NCI-H526 treated with DMSO at 0.1 percent for 48 hours (cell line): ENCODE results near the gene TSKS.
A peak's percentile ranks its signal among the peaks of the same experiment; 100 is the strongest.
"Not testable (repeated sequence)": the region's sequence is repeated elsewhere in the genome, so short reads cannot be mapped to it uniquely, and the experiment has no call there.

Experiments used
- DNase-seq: peaks from one replicate; lab custom pipeline; 2025; lab: John Stamatoyannopoulos, UW

The TSKS gene

DNA sequence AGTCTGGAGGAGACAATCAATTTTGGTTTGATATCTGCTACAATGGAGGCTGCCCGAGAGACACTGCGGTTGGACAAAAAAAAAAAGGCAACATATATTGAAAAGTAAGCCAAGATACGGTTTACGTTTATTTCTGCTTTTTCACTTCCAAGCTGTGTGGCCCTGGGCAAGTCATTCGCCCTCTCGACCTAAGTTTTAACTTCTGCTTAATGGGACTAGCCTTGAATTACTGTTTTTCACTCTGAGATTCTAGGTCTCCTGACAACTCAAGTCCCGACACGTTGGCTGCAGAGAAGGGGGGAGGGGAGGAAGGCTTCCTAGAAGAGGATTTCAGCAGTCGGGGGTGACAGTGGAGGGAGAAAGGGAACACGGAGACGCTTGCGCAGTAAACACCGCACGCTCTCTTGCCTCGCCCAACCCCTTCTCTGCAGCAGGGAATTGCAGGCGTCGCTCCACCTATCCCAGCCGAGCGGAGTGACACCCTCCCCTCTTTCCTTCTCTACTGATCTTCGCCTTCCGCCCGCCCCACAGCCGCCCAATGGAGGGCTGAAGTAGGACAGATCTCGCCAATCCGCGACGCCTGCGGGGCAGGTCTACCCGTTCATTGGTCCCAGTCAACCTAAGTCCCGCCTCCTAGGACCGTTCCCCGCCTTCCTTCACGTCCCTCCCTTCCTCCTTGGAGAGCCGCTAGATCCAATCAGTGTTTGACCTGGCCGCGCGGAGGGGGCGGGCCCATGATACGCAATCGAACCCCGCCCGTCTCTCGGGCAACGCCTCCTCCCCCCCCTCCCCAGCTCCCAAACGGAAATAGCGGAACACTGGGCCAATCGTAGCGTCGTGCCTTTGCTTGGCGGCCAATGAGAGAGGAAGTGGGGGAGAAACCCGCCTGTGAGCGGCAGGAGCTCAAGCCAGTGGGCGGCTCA is 3.2 kb upstream of the TSKS start:
- DNase-seq: peak; percentile 99

DNA sequence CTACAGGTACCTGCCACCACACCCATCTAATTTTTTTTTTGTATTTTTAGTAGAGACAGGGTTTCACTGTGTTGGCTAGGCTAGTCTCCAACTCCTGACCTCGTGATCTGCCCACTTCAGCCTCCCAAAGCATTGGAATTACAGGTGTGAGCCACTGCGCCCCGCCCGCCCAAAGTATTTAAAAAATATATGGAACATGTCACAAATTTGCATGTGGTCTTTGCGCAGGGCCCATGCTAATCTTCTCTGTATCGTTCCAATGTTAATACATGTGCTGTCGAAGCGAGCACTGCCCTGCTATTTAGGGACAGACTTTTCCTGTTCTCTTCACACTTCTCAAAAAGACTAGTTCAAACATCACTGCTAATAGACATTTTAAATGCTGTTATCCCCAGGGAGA is 1.2 kb upstream of the TSKS start:
- peak; percentile 64 for DNase-seq

DNA sequence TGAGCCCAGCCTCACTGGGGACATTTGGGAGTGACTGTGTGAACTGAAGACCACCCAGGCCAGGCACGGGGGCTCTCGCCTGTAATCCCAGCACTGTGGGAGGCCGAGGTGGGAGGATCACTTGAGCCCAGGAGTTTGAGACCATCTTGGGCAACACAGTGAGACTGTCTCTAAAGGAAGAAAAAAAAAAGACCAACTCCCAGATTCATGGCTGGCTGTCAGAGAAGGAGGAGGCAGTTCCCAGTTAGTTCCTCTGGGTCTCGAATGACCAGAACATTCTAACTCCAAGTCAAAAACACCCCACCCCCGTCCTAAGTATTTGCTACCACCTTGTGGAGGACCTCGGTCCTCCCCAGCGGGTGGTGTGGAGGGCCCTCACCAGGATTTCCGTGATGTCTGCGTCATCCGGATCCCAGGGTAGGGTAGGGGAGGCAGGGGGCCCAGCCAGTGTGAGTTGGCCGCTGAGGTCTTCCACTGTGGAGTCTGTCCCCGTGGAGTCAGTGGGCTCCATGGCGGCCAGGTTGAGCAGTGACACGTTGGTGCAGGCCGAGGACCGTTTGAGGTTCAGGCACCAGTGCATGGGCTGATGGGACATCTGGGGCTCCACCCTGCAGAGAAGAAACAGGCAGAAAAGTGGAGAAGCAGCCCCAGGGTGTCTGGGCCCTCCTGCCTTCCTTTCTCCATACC is 1.3 kb downstream of the TSKS start:
- DNase-seq: no peak

DNA sequence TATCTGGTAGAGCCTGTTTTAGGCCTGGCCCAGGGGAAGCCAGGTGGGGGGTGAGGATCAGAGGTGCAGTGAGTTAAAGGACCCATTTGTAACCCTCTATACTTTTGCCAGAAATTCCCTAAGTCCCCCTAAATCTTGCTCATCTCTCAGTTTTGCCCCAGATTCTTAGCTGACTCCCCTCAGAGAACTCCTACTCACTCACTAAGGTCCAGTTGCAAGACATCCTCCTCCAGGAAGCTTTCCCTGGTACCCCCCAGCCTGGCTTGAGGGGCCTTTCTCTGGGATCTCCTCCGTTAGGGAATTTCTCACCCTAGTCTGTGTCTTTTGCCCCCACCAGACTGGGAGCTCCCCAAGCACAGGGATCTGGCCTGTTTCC is 1.9 kb downstream of the TSKS start:
- DNase-seq: no peak

DNA sequence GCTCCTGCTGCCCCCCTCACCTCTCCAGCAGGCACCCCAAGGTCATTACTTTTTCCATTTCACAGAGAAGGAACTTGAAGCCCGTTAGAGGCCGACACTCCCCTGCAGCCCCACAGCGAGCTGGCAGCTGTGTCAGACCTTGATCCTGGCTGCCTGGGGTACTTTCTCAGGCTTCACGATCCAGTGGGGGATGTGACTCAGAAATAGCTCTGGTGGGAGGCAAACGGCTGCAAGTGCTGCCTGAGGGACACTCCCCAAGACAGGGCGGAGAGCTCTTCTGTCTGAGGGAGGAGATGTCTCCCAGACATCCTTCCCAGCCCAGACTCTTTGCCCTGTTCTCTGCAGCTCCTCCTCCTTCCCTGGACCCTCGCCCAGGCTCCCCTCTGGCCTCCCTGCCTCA is 4.8 kb downstream of the TSKS start:
- no peak for DNase-seq

DNA sequence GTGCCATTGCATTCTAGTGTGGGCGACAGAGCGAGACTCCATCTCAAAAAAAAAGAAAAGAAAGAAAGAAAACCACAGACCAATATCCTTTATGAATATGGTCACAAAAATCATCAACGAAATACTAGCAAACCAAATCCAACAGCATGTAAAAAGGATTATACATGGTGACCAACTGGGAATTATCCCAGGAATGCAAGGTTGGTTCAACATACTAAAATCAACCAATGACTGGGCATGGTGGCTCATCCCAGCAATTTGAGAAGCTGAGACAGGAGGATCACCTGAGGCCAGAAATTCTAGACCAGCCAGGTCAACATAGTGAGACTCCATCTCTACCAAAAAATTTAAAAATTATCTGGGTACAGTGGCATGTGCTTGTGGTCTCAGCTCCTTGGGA is 7.2 kb downstream of the TSKS start:
- no peak for DNase-seq

DNA sequence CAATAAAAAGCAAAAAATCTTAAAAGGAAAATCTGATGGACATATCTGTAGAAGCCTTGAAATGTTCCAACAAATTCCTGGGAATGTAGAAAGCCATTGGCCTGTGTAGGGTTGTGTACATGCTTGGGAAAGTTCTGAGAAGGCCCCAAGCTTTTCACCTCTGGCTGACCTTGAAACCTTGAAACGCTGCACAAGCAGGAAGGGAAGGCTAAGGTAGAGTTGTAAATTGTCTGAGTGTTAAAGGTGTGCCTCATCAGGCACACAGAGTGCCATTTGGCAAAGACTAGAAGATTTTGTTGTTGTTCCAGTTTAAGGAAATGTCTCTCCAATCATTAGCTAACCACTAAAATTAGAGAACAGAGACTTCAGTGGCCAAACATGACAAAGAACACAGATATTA is 10.4 kb downstream of the TSKS start:
- no peak for DNase-seq

DNA sequence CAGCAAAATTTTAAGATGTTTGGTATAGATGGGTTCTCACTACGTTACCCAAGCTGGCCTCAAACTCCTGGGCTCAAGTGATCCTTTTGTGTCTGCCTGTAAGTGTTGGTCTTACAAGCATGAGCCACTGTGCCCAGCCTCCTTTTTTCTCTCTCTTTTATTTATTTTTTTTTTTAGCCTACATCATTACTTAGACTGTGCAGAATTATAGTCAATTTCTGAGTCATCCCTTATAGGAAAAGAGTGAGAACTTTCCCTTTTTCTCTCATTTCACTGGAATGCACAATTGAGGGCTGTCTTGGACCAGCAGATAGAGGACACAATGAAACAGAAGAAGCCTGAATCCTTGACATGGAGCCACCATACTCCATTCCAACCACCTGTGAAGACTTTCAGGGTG is 13.3 kb downstream of the TSKS start:
- no peak for DNase-seq

DNA sequence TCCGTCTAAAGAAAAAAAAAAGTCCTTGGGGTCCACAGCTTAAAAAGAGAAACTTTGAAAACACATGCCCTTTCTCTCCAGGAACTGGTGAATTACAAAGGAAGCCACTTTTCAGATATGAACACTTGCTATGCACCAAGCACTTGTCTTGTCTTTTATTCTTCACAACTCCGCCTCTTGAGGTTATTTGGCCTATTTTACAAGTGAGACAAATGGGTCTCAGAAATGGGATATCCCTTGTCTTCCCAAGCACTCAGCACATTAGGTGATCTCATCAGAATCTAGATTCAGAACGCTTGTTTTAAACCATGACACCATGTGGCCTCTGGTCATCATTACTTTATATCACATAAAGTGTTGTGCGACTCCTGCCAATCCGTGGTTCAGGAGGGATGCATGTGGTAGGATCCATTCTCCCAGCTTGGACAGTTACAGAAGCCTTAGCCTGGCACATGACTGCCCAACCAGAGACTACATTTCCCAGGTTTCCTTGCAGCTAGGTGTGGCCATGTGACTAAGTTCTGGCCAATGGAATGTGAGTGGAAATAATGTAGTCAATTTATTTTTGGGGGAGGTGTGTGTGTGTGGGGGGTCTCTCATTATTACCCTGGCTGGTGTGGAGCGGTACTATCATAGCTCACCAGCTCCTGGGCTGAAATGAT is 13.9 kb downstream of the TSKS start:
- no peak for DNase-seq

DNA sequence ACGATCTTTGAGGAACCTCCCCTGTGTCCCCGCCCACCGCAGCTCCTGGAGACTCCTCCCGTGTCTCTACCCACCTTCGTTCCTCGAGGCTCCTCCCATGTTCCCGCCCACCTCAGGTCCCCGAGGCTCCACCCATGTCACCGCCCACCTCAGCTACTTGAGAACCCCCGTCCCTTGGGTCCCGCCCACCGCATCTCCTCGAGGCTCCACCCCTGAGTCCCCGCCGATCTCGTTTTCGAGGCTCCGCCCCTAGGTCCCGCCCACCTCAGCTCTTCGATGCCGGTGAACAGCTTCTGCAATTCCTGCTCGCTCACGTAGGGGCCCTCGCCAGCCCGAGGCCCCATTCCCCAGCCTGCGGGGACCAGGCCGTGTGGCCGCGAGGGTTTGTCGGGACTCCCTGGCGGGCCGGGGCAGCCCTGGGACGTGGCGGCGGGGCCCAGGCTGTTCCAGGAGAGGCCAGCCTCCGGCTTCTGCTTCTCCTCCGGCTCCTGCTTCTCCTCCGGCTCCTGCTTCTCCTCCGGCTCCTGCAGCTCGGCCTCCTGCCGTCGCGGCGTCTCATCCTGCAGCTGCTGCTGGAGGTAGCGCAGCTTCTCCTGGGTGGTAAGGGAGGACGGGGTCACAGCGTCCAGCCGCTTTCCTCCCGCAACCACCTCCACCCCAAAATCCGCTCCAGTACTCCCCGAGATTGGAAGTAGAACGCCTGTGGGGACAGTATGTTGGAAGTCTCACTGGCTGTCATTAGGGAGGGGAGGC is 16.7 kb downstream of the TSKS start:
- DNase-seq: peak; percentile 80

DNA sequence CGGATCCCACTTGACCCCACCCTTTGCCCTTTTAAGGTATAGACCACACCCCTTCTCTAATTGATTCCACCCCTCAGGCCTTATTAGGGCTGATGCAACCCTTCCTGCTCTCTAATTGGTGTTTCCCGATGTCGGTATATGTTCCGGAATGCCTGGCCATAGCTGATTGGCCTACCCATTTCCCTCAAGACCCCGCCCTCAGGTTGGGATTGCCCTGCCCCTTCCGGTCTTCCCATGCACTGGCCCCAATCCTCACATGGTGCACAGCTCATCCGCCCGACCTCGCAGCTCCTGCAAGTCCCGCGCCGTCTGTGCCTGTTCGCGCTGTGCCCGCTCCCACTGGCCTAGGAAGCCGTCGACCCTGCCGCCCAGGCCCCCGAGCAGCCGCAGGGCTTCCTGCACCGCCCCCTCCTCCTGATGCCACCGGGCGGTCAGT is 18.1 kb downstream of the TSKS start:
- DNase-seq: no peak

DNA sequence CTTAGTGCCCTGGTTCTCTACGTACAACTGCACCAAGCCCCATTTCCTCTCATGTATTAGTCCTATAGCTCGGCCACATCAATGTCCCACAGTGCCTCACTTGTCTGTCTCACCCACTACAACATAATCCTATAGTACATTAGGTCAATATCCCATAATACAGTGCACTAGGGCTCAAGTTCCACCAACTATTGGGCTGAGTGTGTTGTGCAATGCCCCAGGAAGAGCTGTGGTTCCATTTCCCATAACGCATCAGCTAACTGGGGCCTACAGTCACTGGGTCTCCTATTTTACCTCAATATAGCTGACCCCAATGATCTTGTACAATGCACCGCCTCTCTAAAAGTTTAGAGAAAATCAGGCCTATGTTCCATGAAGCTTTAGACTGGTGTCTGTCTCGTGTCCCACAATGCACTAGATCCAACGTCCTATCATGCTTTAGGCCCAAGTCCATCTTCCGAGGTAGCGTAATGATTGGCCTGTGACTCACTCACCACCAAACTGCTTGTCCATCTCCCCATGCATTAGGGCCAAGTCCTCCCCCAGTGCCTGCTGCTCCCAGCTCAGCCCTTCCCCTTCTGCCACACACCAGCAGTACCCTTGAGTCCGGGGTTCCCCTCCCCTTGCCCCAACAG is 21.8 kb downstream of the TSKS start:
- no peak for DNase-seq

DNA sequence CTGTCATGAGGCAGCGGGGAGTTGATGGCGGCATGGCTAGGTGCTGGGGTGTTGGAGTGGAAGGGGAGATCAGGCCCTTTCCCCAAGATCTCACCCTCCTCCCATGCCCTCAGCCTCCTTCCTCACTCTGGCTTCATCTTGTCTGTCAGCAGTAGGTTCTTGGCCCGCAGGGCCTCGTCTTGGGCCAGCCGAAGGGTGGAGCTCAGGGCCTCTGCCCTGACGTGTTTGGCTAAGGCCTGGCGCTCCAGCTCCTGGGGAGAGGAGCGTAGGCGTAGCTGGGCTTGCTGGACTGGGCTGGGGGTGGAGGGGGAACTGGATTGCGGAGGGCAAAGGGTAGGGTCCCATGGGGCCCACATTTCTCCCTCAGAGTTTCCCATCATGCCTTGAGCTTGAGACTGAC is 23.2 kb downstream of the TSKS start:
- DNase-seq: no peak

DNA sequence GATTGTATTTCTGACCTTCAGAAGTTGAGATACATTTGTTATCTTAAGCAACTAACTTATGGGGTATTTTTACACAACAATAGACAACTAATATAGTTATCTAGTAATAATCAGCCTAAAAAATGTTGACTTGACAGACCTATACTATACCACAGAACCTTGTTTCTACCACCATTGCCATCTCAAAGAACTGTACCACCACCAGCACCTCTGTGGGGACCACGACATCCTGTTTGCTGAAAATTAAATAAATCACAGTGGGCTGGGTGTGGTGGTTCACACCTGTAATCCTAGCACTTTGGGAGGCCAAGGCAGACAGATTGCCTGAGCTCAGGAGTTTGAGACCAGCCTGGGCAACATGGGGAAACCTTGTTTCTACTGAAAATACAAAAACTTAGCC is 24.0 kb downstream of the TSKS start:
- DNase-seq: no peak

DNA sequence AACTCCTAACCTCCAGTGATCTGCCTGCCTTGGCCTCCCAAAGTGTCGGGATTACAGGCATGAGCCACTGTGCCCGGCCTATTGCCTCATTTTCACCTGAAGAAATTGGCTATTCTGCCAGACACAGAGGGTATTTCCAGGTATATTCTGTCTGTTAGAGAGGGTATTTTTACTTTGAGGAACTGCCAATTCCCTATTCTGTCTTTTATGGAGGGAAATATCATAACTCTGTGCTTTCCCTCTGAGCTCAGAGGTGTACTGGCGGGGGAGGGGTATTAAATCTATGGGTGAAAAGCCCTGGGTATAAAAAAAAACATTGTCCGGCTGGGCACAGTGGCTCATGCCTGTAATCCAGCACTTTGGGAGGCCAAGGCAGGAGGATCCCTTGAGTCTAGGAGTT is 24.8 kb downstream of the TSKS start:
- DNase-seq: no peak

DNA sequence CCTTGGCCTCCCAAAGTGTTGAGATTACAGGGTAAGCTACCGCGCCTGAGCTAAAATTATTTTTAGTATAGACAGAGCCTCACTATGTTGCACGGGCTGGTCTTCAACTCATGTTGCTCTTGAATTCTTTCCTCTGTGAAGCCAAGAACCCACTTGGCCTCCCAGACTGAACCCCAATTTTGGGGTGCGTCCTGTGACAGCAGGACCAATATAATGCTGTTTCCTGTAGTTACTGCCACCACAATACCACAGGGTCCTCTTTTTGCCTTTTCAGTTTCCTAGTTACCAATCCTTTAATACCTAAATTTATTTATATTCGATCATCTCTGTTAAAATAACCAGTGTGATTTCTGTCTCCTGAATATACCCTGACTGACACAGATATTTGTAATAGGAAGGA is 32.9 kb downstream of the TSKS start:
- no peak for DNase-seq

DNA sequence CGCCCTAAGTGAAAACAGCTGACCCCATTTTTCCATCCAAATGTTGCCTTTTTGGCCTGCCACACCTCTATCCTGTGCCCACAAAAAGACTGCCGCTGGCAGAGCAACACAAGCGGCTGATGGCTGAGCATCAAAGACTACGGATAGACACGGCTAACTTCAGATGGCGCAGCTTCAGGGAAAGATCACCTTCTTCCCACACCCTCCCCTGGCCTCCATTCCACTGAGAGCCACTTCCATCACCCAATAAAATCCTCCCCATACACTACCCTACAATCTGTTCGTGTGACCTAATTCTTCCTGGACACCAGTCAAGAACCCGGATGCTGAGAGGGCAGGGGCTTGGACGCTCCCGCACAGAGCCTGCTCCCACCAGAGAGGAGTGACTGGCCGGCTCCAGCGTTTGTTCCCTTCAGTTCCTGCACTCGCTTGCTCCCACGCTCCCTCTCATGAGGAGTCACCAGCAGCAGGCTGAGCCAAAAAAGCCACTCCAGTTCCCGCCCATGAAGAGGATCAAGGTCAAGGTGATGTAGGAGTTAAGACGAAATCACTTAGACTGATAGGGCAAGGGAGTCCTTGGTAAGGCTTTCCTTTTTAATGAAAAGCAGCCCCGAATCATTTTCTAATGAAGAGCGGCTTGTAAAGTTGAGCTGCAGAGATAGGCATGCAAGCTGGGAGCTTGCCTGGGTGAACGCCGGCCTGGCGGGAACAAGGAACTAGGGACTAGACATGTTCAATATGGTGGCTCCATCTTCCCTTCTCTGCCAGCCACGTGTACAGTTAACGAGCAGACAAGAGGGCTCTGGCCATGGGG is 35.7 kb downstream of the TSKS start:
- DNase-seq: no peak

DNA sequence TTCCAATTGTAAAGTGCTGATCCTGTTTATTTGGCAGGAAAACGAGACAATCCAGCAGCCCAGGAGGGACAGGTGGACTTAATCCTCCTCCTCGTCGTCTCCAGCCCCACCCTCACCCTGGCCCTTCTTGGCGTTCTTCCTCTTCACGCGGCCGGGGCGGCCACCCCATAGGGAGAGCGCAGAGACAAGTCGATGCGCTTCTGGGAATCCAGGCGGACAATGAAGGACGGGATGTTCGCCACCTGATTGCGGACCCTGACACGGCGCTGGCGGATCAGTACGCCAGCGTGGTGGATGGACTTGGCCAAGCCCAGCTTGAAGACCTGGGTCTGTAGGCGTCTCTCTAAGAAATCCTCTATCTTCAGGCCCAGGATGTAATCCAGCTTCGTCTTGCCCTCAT is 43.7 kb downstream of the TSKS start:
- DNase-seq: not testable (repeated sequence)

DNA sequence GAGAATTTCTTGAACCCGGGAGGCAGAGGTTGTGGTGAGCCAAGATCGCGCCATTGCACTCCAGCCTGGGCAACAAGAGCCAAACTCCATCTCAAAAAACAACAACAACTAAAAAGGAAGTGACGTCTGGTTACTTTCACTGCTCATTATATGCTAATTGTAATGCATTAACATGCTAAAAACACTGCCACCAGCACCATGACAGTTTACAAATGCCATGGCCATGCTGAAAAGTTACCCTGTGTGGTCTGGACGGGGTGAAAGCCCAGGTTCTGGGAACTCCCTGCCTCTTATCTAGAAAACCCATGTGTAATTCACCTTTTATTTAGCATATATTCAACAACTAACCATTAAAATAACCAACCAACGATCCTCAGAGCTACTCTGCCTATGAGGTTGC is 44.1 kb downstream of the TSKS start:
- no peak for DNase-seq

DNA sequence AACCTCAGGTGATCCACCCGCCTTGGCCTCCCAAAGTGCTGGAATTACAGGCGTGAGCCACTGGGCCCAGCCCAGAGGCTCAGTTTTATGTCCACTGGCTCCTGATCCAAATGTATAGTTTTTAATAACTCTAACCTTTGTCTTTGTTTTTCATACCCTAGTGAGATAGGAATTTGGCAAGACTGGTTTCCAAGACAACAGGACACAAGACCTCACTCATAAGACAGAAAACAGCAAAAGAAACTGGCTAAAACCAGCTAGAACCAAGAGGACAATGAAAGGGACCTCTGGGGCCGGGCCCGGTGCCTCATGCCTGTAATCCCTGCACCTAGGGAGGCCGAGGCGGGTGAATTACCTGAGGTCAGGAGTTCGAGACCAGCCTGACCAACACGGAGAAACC is 44.6 kb downstream of the TSKS start:
- no peak for DNase-seq

DNA sequence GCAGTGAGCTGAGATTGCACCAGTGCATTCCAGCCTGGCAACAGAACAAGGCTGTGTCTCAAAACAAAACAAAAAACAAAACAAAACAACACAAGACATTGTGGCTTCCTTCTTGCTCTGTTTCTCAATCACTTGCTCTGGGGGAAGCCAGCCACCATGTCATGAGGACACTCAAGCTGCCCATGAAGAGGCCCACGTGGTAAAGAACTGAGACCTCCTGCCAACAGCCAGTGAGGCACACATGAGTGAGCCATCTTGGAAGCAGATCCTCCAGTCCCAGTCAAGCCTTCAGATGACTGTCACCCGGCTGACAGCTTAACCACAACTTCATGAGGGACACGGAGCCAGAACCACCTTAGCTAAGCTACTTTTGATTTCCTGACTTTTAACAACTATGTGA is 47.0 kb downstream of the TSKS start:
- DNase-seq: no peak
